NB4 (cell line): ENCODE data around the gene SLC12A7.
"Not testable (repeated sequence)": the region's sequence is repeated elsewhere in the genome, so short reads cannot be mapped to it uniquely, and the experiment has no call there.

Experiments used
- DNase-seq: peaks from one replicate; pipeline ENCODE4 v3.0.0; 2010; ENCODE audit warnings: low read depth
- H3K4me3 ChIP-seq: one replicate; pipeline ENCODE4 v1.5.1; 2011; ENCODE audit warnings: mild to moderate bottlenecking, low read depth, low read length, moderate library complexity
- CTCF ChIP-seq: IDR thresholded peaks from one replicate; pipeline ENCODE4 v1.5.1; 2012; ENCODE audit warnings: low read depth, low read length
- MAX ChIP-seq: IDR thresholded peaks from 2 replicates; pipeline ENCODE4 v1.6.1; 2011; ENCODE audit warnings: low read depth, low read length
- MYC ChIP-seq: IDR thresholded peaks from 2 replicates; pipeline ENCODE4 v1.6.1; 2011; ENCODE audit warnings: low read depth, low read length
- POLR2A ChIP-seq: IDR thresholded peaks from 2 replicates; pipeline ENCODE4 v1.6.1; 2011; ENCODE audit warnings: mild to moderate bottlenecking; ENCODE audit not compliant: insufficient read length; ENCODE audit errors: extremely low read depth

The SLC12A7 gene

GRCh38 chr5:1111727-1112289, at the start of gene SLC12A7:
Gene SLC12A7, minus strand, starts transcription at chr5:1112063. Its CDS starts 72 bp downstream, at chr5:1111991.
- DNase-seq: no peak
- no peak for TF ChIP-seq CTCF
- no peak for TF ChIP-seq MAX
- no peak for TF ChIP-seq POLR2A
- no peak within 1 kb of the TSS for H3K4me3 ChIP-seq

- H3K4me3 ChIP-seq: no peak overlapping the region
- no peak for TF ChIP-seq CTCF
- TF ChIP-seq MYC: no peak
- TF ChIP-seq POLR2A: no peak
- TF ChIP-seq MAX: no peak
- no peak for DNase-seq
These were observed 49.4 kb upstream of the SLC12A7 start for GRCh38 chr5:1161108-1161832.

GRCh38 chr5:1159774-1160406, 48.0 kb upstream of the SLC12A7 start:
- TF ChIP-seq MAX (no peak), POLR2A (no peak), CTCF (no peak), MYC (no peak)
- no peak overlapping the region for H3K4me3 ChIP-seq
- no peak for DNase-seq

- H3K4me3 ChIP-seq: no peak overlapping the region
- no peak for TF ChIP-seq CTCF
- no peak for TF ChIP-seq MAX
- TF ChIP-seq MYC: no peak
- no peak for TF ChIP-seq POLR2A
- DNase-seq: no peak
These were observed 47.4 kb upstream of the SLC12A7 start for GRCh38 chr5:1159341-1159675.

GRCh38 chr5:1158647-1159340, 46.9 kb upstream of the SLC12A7 start:
- no peak for TF ChIP-seq MAX
- TF ChIP-seq MYC: no peak
- TF ChIP-seq CTCF: no peak
- no peak for TF ChIP-seq POLR2A
- no peak overlapping the region for H3K4me3 ChIP-seq

GRCh38 chr5:1157461-1157986, 45.7 kb upstream of the SLC12A7 start:
- not testable (repeated sequence) for H3K4me3 ChIP-seq, DNase-seq

More at GRCh38 chr5:1158647-1159340, 46.9 kb upstream of the SLC12A7 start:
- no peak for DNase-seq
